ENCODE data around the gene MYL10.

Gene MYL10

DNA sequence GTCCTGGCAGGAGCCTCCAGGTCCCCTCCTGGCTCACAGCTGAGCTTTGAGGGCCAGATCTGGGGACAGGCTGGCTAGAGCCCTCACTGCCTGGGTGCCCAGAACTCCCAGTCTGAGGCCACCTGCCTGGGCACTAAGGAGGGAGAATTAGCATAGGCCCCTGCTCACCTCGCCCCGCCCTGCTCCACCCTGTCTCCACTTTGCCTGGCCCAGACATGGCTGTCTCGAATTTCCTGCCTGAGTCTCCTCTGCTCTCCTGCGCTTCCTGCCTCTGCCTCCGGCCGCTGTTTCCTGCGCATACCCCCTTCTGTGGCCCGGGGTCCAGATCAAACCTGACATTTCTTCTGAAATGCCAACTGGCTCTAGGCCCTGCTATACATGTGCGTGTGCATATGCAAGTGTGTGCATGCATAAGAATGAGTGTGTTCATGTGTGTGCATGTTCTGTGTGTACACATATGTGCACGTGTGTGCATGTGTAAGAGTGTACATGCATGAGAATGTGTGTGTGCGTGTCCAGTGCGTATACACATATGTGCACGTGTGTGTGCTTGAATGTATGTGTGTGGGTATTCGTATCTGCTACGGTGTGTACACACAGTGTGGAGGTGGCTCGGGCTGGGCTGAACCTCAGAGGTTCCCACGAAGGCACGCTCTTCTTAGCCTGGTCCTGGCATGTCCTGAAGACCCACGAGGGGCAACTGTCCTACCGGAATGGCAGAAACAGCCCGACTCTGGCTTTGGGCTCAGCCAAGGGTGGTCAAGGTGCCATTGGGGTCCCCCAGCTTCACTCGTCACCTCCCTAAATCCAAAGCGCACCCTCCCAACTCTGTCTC lies 64.9 kb downstream of the MYL10 start:
- DNase-seq: no peak
